NCI-H2107 treated with DMSO at 0.1 percent for 48 hours (cell line): ENCODE measurements around the gene PDE9A.
A peak's percentile ranks its signal among the peaks of the same experiment; 100 is the strongest.
"Not testable (repeated sequence)": the region's sequence is repeated elsewhere in the genome, so short reads cannot be mapped to it uniquely, and the experiment has no call there.

Experiments
- DNase-seq: peaks from one replicate; lab custom pipeline; 2025; ENCODE audit not compliant: unreplicated experiment; lab: John Stamatoyannopoulos, UW

Gene PDE9A

GRCh38 chr21:42653231-42654061 lies at the start of gene PDE9A:
TSS of gene PDE9A (plus strand) at chr21:42653621. CDS start at chr21:42653815, 194 bp downstream.
- no peak for DNase-seq

- no peak for DNase-seq
Observed at GRCh38 chr21:42607102-42607501, 46.3 kb upstream of the PDE9A start.

- DNase-seq: no peak
Observed at GRCh38 chr21:42607525-42608102, 45.8 kb upstream of the PDE9A start.

- no peak for DNase-seq
Observed at GRCh38 chr21:42608446-42608845, 45.0 kb upstream of the PDE9A start.

- DNase-seq: no peak
Observed at GRCh38 chr21:42609811-42610210, 43.6 kb upstream of the PDE9A start.

- no peak for DNase-seq
Observed at GRCh38 chr21:42611852-42612251, 41.6 kb upstream of the PDE9A start.

- DNase-seq: no peak
Observed at GRCh38 chr21:42612390-42612789, 41.0 kb upstream of the PDE9A start.

GRCh38 chr21:42613756-42614155 lies 39.7 kb upstream of the PDE9A start:
- DNase-seq: no peak

- DNase-seq: no peak
Observed at GRCh38 chr21:42614396-42614795, 39.0 kb upstream of the PDE9A start.

GRCh38 chr21:42614811-42615351 lies 38.5 kb upstream of the PDE9A start:
- no peak for DNase-seq

GRCh38 chr21:42615377-42615776 lies 38.0 kb upstream of the PDE9A start:
- not testable (repeated sequence) for DNase-seq

- no peak for DNase-seq
Observed at GRCh38 chr21:42615924-42616323, 37.5 kb upstream of the PDE9A start.

GRCh38 chr21:42616446-42616845 lies 37.0 kb upstream of the PDE9A start:
- DNase-seq: no peak

- no peak for DNase-seq
Observed at GRCh38 chr21:42616941-42617340, 36.5 kb upstream of the PDE9A start.

GRCh38 chr21:42617486-42617885 lies 35.9 kb upstream of the PDE9A start:
- no peak for DNase-seq

- DNase-seq: no peak
Observed at GRCh38 chr21:42618707-42619102, 34.7 kb upstream of the PDE9A start.

GRCh38 chr21:42619166-42619565 lies 34.3 kb upstream of the PDE9A start:
- no peak for DNase-seq

- DNase-seq: no peak
Observed at GRCh38 chr21:42619841-42620240, 33.6 kb upstream of the PDE9A start.

- DNase-seq: peak; percentile 30
Observed at GRCh38 chr21:42621166-42621818, 32.1 kb upstream of the PDE9A start.

GRCh38 chr21:42621819-42622177 lies 31.6 kb upstream of the PDE9A start:
- peak; percentile 86 for DNase-seq

GRCh38 chr21:42622284-42622683 lies 31.1 kb upstream of the PDE9A start:
- DNase-seq: no peak

GRCh38 chr21:42623694-42624093 lies 29.7 kb upstream of the PDE9A start:
- DNase-seq: no peak
